ENCODE results near the gene HSF4.
A peak's percentile ranks its signal among the peaks of the same experiment; 100 is the strongest.

The HSF4 gene

DNA sequence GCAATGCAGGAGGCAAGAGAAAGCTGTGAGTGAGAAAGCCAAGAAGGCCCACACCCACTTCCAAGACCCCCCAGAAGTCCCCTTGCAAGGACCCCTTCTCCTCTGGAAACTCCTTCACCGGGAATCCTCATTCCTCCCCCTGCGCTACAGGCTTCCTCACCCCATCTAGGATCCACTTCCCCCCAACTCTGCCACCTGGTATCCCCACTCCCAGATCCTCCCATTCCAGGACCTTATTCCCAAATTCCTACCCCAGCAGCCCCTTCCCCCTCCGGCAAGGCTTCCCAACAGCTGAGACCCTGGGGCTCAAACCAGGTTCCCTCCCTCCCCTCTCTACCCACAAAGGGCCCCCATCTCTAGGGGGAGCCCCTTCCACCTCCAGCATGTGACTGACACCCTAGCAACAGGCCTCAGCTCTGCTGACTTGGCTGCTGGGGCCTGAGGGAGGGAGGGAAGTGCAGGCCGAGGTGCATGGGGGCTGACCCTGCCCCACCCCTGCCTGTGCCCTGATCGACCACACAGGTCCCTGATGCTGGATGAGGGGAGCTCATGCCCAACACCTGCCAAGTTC lies 2.1 kb downstream of the HSF4 start:
- no peak for DNase-seq (ENCODE audit: low spot score)

- DNase-seq (ENCODE audit: low spot score), result no peak
Observed at GRCh38 chr16:67167588-67167987, 3.0 kb downstream of the HSF4 start.

- DNase-seq (ENCODE audit: low spot score), result no peak
Observed at GRCh38 chr16:67169011-67169451, 4.5 kb downstream of the HSF4 start.

- peak; percentile 42 for DNase-seq (ENCODE audit: low spot score)
Observed at GRCh38 chr16:67169642-67170167, 5.2 kb downstream of the HSF4 start.

- no peak for DNase-seq (ENCODE audit: low spot score)
Observed at GRCh38 chr16:67170168-67170948, 5.8 kb downstream of the HSF4 start, which contains the start of gene NOL3. Gene NOL3, plus strand, starts transcription at chr16:67170538.

DNA sequence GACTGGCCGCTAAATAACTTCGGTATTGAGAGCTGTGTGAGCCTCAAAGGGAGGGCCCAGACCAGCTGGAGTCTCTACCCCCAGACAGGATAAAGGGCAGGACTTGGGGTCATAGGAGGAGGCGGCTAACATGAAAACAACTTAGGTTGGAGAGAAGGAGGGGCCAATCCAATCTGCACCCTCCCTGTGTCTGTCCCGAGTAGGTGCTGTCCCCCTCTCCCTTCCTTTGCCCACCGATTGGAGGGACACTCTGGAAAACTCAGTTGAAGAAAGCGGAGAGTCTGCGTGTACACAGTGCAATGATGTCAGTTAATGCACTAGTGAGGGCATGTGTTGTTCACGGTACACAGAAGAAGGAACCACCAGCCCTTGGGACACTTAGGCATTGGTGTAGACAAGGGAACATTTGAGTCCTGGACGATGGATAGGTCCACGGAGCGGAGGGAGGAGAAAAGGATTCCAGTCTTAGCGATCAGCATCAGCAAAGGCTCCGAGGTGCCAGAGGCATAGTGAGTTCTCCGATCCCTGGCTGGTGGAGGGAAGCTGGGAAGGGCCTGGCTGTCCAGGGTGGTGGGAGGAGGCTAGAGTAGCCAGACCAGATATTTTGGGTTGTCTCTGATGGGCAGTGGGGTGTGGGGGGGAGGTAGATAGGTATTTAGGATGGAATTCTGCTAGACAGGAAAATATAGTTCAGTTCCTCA lies 6.6 kb downstream of the HSF4 start:
- no peak for DNase-seq (ENCODE audit: low spot score)

DNA sequence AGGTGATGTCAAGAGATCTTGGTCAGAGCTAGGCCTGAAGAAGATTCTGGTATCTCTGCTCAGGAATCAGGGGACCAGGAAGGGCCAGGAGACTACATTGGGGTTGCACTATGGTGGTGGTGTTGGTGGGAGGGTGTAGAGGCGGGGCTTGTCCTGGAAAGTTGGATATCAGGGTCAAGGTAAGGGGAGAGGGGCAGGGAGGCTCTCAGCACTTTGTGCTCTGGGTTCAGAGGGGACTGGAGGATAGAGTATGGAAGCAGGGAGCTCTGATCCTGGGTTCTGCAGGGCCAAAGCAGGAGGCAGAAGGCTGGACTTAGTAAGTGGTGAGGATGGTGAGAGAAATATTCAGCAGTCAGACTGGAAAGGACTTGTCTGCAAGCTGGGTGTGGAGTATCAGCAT lies 8.8 kb downstream of the HSF4 start:
- DNase-seq (ENCODE audit: low spot score), result no peak

DNA sequence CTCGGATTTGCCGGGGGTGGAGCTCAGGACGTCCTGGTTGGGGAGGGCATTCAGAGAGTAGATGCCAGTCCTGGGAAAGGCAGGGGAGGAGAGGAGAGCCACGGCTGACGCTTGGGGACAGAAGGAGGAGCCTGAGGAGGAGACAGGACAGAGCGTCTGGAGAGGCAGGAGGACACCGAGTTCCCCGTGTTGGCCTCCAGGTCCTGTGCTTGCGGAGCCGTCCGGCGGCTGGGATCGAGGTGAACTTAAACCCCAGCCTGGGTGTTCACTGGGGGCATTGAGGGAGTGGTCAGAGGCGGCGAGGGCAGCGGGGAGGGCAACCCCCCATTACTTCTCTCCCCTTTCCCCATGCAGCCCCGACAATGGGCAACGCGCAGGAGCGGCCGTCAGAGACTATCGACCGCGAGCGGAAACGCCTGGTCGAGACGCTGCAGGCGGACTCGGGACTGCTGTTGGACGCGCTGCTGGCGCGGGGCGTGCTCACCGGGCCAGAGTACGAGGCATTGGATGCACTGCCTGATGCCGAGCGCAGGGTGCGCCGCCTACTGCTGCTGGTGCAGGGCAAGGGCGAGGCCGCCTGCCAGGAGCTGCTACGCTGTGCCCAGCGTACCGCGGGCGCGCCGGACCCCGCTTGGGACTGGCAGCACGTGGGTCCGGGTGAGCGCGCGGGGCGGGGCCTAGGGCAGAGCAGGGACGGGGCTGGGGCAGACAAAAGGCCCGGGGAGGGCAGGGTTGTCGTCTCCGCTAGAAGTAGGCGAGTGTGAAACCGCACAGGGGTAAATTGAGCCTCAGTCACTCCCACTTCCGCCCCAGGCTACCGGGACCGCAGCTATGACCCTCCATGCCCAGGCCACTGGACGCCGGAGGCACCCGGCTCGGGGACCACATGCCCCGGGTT lies 9.5 kb downstream of the HSF4 start:
- peak; percentile 72 for DNase-seq (ENCODE audit: low spot score)

GRCh38 chr16:67174706-67175231 lies 10.2 kb downstream of the HSF4 start:
- DNase-seq (ENCODE audit: low spot score), result no peak

DNA sequence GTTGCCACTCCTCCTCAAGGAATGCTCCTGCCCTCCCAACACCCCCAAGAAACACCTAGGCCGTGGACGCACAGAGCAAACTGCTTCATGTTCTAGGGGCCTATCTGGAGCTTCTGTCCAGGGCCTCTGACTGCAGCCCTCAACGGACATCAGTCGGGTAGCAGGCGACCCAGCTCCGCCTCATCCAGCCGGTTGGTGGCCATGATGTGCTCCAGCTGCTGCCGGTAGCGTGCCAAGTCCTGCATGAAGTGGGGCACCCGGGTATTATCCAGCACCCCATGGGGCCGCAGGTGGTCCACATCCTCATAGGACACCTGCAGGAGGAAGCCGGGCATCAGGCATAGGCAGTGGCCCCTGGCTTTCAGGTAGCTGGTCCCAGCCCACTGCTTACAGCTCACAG lies 12.1 kb downstream of the HSF4 start:
- DNase-seq (ENCODE audit: low spot score), result no peak

- peak; percentile 70 for DNase-seq (ENCODE audit: low spot score)
Observed at GRCh38 chr16:67177743-67178699, 13.5 kb downstream of the HSF4 start.

DNA sequence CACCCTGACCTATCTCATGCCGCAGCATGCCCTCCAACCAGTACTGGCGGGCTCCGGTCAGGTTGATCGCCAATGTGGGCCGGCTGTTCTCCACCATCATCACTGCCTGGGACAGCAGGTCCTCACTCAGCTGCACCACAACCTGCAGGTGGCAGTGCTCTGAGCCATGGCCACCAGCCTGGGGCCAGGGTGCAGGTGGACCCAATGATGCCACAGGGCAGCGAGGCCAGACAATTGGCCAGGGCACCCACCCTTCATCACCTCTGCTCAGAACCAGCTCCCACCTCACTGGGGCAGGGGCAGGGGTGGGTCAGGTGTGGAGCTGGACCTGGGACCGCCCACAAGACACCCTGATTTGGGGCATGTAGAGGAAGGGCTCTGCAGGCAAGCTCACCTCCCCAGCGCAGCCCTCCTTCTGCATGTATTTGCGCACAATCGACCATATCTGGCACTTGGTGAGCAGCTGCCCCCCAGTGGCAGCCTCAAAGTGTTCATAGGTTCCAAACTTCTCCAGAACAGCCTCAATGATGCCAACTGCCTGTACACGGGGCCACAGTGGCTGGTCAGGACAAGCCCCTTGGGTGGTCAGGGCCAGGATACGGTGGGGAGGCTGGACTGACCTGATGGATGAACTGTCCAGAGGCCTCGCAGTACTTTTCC lies 15.0 kb downstream of the HSF4 start:
- no peak for DNase-seq (ENCODE audit: low spot score)

GRCh38 chr16:67180166-67180565 lies 15.6 kb downstream of the HSF4 start:
- no peak for DNase-seq (ENCODE audit: low spot score)

DNA sequence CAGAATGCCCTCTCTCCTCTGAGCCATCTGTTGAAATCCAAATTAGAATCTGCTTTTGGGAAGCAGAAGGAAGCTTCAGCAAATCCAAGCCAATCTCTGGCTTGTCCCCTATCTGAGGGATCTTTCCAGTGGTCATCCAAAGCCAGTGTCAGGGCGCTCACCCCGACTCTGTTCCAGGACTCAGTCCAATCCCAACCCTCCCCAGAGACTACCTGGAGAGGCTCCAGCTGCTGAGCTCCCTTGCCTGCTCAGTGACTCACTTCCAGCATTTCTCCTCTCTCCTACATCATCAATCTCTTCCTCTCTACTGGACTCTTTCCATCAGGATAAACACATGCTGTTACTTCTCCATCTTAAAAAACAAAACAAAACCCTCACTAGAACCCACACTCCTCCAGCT lies 16.8 kb downstream of the HSF4 start:
- no peak for DNase-seq (ENCODE audit: low spot score)

GRCh38 chr16:67182288-67182687 lies 17.7 kb downstream of the HSF4 start:
- DNase-seq (ENCODE audit: low spot score), result no peak

DNA sequence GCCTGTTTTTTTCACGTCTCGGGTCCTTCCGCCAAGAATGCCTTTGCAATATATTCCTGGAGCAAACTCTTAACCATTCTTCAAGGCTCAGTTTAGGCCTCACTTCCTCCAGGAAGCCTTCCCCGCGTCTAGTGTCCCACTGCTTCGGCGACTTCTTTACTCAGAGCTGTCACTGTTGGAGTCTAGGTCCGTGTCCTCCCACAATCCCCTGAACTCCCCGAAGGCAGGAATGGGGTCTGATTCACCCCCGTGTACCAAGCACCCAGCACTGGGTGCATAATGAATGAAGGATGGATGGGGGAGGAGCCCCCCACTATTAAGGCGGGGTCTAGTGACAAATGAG lies 18.7 kb downstream of the HSF4 start:
- no peak for DNase-seq (ENCODE audit: low spot score)

- DNase-seq (ENCODE audit: low spot score), result peak; percentile 96
Observed at GRCh38 chr16:67183627-67184452, 19.3 kb downstream of the HSF4 start, which contains the start of gene MATCAP1. Gene MATCAP1, minus strand, starts transcription at chr16:67183963. Its CDS starts 3,353 bp downstream, at chr16:67180610.

DNA sequence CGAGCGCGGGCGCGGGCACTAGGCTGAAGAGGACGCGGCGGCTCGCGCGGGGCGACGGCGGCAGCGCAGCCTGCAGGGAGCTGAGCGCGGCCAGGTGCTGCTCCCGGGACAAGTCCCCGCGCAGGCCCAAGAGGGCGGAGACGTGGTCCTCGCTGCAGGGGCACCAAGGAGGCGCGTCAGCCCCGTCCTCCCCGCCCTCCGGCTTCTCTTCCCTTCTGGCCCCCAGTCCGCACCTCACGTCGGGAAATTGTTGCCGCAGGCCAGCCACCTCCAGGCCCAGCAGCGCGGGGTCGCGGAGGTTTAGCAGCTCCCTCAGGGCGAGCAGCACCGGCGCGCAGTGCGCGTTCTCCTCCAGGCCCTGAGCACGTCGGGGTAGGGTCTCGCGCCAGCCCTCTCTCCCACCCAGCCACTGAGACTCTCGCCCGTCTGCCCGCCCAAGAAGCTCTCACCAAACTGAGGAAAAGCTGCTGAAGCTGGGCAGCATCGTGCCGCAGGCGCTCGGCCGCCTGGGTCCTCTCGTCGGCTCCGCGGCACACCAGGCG lies 20.0 kb downstream of the HSF4 start:
- no peak for DNase-seq (ENCODE audit: low spot score)
